Measurements from ENCODE around the gene QTRT2. TPM values are rescaled to one million over a fixed set of nuclear protein-coding genes. Genes with fewer than 3 reads are reported as not detected.
A peak's percentile ranks its signal among the peaks of the same experiment; 100 is the strongest.

QTRT2 gene
- total RNA-seq (2014; rRNA removed; shearing (Covaris generic)) (11.7 and 19.9 TPM in 2 replicates), polyA plus RNA-seq (2016; fragmentation: Nextera tagmentation; extraction: Ambion mirVana) (8.3 and 10.9 TPM in 2 replicates)

- no peak for TF ChIP-seq EZH2 (IDR thresholded peaks at IDR 0.05; ENCODE audit: insufficient read depth, poor library complexity, severe bottlenecking)
- TF ChIP-seq EZH2phosphoT487 (IDR thresholded peaks at IDR 0.05; ENCODE audit: insufficient read depth, low read depth), result no peak
- H3K9ac ChIP-seq, result peak within 1 kb of the TSS; percentile 87
- H3K27ac ChIP-seq, result peak within 1 kb of the TSS; percentile 77
- H3K9me3 ChIP-seq (ENCODE audit: low read depth), result no peaks in the 10 kb centered on the region
- peak; percentile 100 for DNase-seq
- no peaks in the 10 kb centered on the region for H3K27me3 ChIP-seq (replicated peaks; ENCODE audit: insufficient read depth)
- no peaks in the 10 kb centered on the region for H4K20me1 ChIP-seq (ENCODE audit: insufficient read depth)
- peak within 1 kb of the TSS; percentile 94 for H3K4me3 ChIP-seq
- peak within 1 kb of the TSS; percentile 98 for H2AFZ ChIP-seq
- no peaks in the 10 kb centered on the region for H3K9me2 ChIP-seq (ENCODE audit: insufficient read depth)
- no peaks in the 10 kb centered on the region for H3F3A ChIP-seq (ENCODE audit: insufficient read depth)
- in situ Hi-C loops (cut with MboI), result no loop called here
- WGBS, 2 experiments (ENCODE audit: low coverage in 1 of 2, low lambda C conversion rate in 2 of 2, missing lambda C conversion rate in 2 of 2), result 1% methylated on average over 49 of the region's 49 CpGs
- peak within 1 kb of the TSS; percentile 99 for H3K4me2 ChIP-seq (ENCODE audit: unreplicated experiment)
- peaks cover 8% of the 10 kb centered on the region for H3K4me1 ChIP-seq (ENCODE audit: insufficient read depth)
- H3K79me2 ChIP-seq (ENCODE audit: insufficient read depth), result peaks cover 48% of the 10 kb centered on the region
- H3K36me3 ChIP-seq (ENCODE audit: low read depth), result no peaks in the 10 kb centered on the region; the same call in 1 of the 2 replicates
Observed at GRCh38 chr3:114056130-114057010, at the start of gene QTRT2, which contains the start of gene CCDC191. QTRT2 (plus strand) TSS chr3:114056737; CDS start chr3:114065258, 8,521 bp downstream. CCDC191 (minus strand) TSS chr3:114056526; CDS start chr3:114056466, 60 bp downstream.

- WGBS, 2 experiments (ENCODE audit: low coverage in 1 of 2, low lambda C conversion rate in 2 of 2, missing lambda C conversion rate in 2 of 2), result 86 to 88% methylated on average over 2 of the region's 2 CpGs
- no peaks in the 10 kb centered on the region for H3K79me2 ChIP-seq (ENCODE audit: insufficient read depth)
- H3K4me2 ChIP-seq (ENCODE audit: unreplicated experiment), result no peak overlapping the region
- H4K20me1 ChIP-seq (ENCODE audit: insufficient read depth), result no peaks in the 10 kb centered on the region
- no peak overlapping the region for H2AFZ ChIP-seq
- H3K9ac ChIP-seq, result no peak overlapping the region
- H3K9me3 ChIP-seq (ENCODE audit: low read depth), result no peaks in the 10 kb centered on the region
- no peak overlapping the region for H3K27ac ChIP-seq
- no peaks in the 10 kb centered on the region for H3K27me3 ChIP-seq (replicated peaks; ENCODE audit: insufficient read depth)
- DNase-seq, result no peak
- no peaks in the 10 kb centered on the region for H3K4me1 ChIP-seq (ENCODE audit: insufficient read depth)
- in situ Hi-C loops (cut with MboI), result no loop called here
- no peaks in the 10 kb centered on the region for H3K9me2 ChIP-seq (ENCODE audit: insufficient read depth)
- no peaks in the 10 kb centered on the region for H3K36me3 ChIP-seq (ENCODE audit: low read depth)
- H3K4me3 ChIP-seq, result no peak overlapping the region
- TF ChIP-seq EZH2 (IDR thresholded peaks at IDR 0.05; ENCODE audit: insufficient read depth, poor library complexity, severe bottlenecking), result no peak
- no peak for TF ChIP-seq EZH2phosphoT487 (IDR thresholded peaks at IDR 0.05; ENCODE audit: insufficient read depth, low read depth)
- H3F3A ChIP-seq (ENCODE audit: insufficient read depth), result no peaks in the 10 kb centered on the region
Observed at GRCh38 chr3:114011059-114011797, 45.3 kb upstream of the QTRT2 start.

GRCh38 chr3:114014211-114014610 lies 42.3 kb upstream of the QTRT2 start:
- H4K20me1 ChIP-seq (ENCODE audit: insufficient read depth), result no peaks in the 10 kb centered on the region
- no peaks in the 10 kb centered on the region for H3K27me3 ChIP-seq (replicated peaks; ENCODE audit: insufficient read depth)
- in situ Hi-C loops (cut with MboI), result no loop called here
- TF ChIP-seq EZH2 (IDR thresholded peaks at IDR 0.05; ENCODE audit: insufficient read depth, poor library complexity, severe bottlenecking) (no peak), EZH2phosphoT487 (IDR thresholded peaks at IDR 0.05; ENCODE audit: insufficient read depth, low read depth) (no peak)
- H3K9me3 ChIP-seq (ENCODE audit: low read depth), result no peaks in the 10 kb centered on the region
- H3K27ac ChIP-seq, result no peak overlapping the region
- no peaks in the 10 kb centered on the region for H3K4me1 ChIP-seq (ENCODE audit: insufficient read depth)
- H3K9ac ChIP-seq, result no peak overlapping the region
- WGBS, 2 experiments (ENCODE audit: low coverage in 1 of 2, low lambda C conversion rate in 2 of 2, missing lambda C conversion rate in 2 of 2), result 82 to 86% methylated on average over 7 of the region's 7 CpGs
- no peak overlapping the region for H3K4me2 ChIP-seq (ENCODE audit: unreplicated experiment)
- DNase-seq, result no peak
- H3K4me3 ChIP-seq, result no peak overlapping the region
- no peaks in the 10 kb centered on the region for H3K9me2 ChIP-seq (ENCODE audit: insufficient read depth)
- no peaks in the 10 kb centered on the region for H3K36me3 ChIP-seq (ENCODE audit: low read depth)
- no peak overlapping the region for H2AFZ ChIP-seq
- no peaks in the 10 kb centered on the region for H3K79me2 ChIP-seq (ENCODE audit: insufficient read depth)
- H3F3A ChIP-seq (ENCODE audit: insufficient read depth), result no peaks in the 10 kb centered on the region

- Histone ChIP-seq H3K27ac (no peak overlapping the region), H3K4me2 (ENCODE audit: unreplicated experiment) (no peak overlapping the region), H3K9ac (no peak overlapping the region), H3F3A (ENCODE audit: insufficient read depth) (no peaks in the 10 kb centered on the region), H3K9me3 (ENCODE audit: low read depth) (no peaks in the 10 kb centered on the region), H3K79me2 (ENCODE audit: insufficient read depth) (no peaks in the 10 kb centered on the region), H2AFZ (no peak overlapping the region), H3K27me3 (replicated peaks; ENCODE audit: insufficient read depth) (no peaks in the 10 kb centered on the region), H3K4me1 (ENCODE audit: insufficient read depth) (no peaks in the 10 kb centered on the region), H3K36me3 (ENCODE audit: low read depth) (no peaks in the 10 kb centered on the region), H3K9me2 (ENCODE audit: insufficient read depth) (no peaks in the 10 kb centered on the region), H4K20me1 (ENCODE audit: insufficient read depth) (no peaks in the 10 kb centered on the region), H3K4me3 (no peak overlapping the region)
- 73 to 82% methylated on average over 2 of the region's 2 CpGs for WGBS, 2 experiments (ENCODE audit: low coverage in 1 of 2, low lambda C conversion rate in 2 of 2, missing lambda C conversion rate in 2 of 2)
- TF ChIP-seq EZH2 (IDR thresholded peaks at IDR 0.05; ENCODE audit: insufficient read depth, poor library complexity, severe bottlenecking) (no peak), EZH2phosphoT487 (IDR thresholded peaks at IDR 0.05; ENCODE audit: insufficient read depth, low read depth) (no peak)
- in situ Hi-C loops (cut with MboI), result no loop called here
- DNase-seq, result no peak
Observed at GRCh38 chr3:114019486-114019885, 37.1 kb upstream of the QTRT2 start.

Measured in GM23248 (cell line).